Heart left ventricle (tissue), 16 donors: ENCODE data around the gene PARD3. TPM values are rescaled to one million over a fixed set of nuclear protein-coding genes. Genes with fewer than 3 reads are reported as not detected.

ENCODE experiments used
- ATAC-seq, 4 donors: fragments of 200-7000 bp; cut with Tn5 transposase; one replicate each; pipeline ENCODE4 v1.9.1; 2020 to 2022; ENCODE audit warnings: moderate library complexity in 4 of 4, mild to moderate bottlenecking in 3 of 4, moderate number of reproducible peaks in 1 of 4
- DNase-seq, 5 donors: peaks; one replicate each; pipeline ENCODE4 v3.0.0-alpha.2; 2020
- H3K27ac ChIP-seq, 12 donors: fragments of 200-600 bp; sonication (generic) in 4 of 12; one replicate each; pipeline versions ENCODE4 v1.5.0 to v1.8.0; 2016 to 2022; ENCODE audit warnings: mild to moderate bottlenecking in 2 of 12
- H3K27me3 ChIP-seq, 9 donors: fragments of 200-600 bp; sonication (generic) in 2 of 9; one replicate each; pipeline versions ENCODE4 v1.5.1 to v1.8.0; 2016 to 2022; ENCODE audit warnings: mild to moderate bottlenecking in 3 of 9
- H3K36me3 ChIP-seq, 9 donors: fragments of 200-600 bp; sonication (generic) in 2 of 9; one replicate each; pipeline versions ENCODE4 v1.5.0 to v1.8.0; 2018 to 2022; ENCODE audit warnings: mild to moderate bottlenecking in 2 of 9
- H3K4me1 ChIP-seq, 12 donors: fragments of 200-600 bp; sonication (generic) in 4 of 12; one replicate each; pipeline versions ENCODE4 v1.5.0 to v1.8.0; 2016 to 2022; ENCODE audit warnings: mild to moderate bottlenecking in 3 of 12
- H3K4me3 ChIP-seq, 12 donors: fragments of 200-600 bp; sonication (generic) in 4 of 12; one replicate each; pipeline versions ENCODE4 v1.5.0 to v1.8.0; 2017 to 2022; ENCODE audit warnings: mild to moderate bottlenecking in 9 of 12, moderate library complexity in 4 of 12
- H3K9me3 ChIP-seq, 12 donors: fragments of 200-600 bp; sonication (generic) in 4 of 12; one replicate each; pipeline versions ENCODE4 v1.5.0 to v1.8.0; 2016 to 2022; ENCODE audit warnings: mild to moderate bottlenecking in 1 of 12
- CTCF ChIP-seq, 12 donors: fragments of 200-600 bp; sonication (generic) in 4 of 12; IDR thresholded peaks; one replicate each; pipeline versions ENCODE4 v1.5.0 to v1.8.0; 2018 to 2022; ENCODE audit warnings: antibody characterized with exemption in 12 of 12, mild to moderate bottlenecking in 5 of 12
- POLR2A ChIP-seq, 2 donors: fragments of 450-650 bp; IDR thresholded peaks; one replicate each; pipeline ENCODE4 v1.6.1; 2017; ENCODE audit warnings: antibody characterized with exemption in 2 of 2, mild to moderate bottlenecking in 2 of 2, moderate library complexity in 2 of 2
- WGBS, 4 donors: extraction: QIAGEN DNeasy Blood & Tissue Kit in 2 of 4; methylation state at CpG; one replicate each; pipeline versions ENCODE4 v1.1.5 to v1.1.7; 2013 to 2018; 5-methylcytosine and 5-hydroxymethylcytosine counted together
- intact Hi-C, 10 donors: fragments of 100-400 bp; cut with DNase I; formaldehyde crosslinking; loops; one replicate each; pipeline versions ENCODE4 v1.11.1 to v1.14.2; 2022
- polyA plus RNA-seq, 2 donors: library from polyadenylated mRNA; stranded (reverse); fragments of 200-250 nt; gene quantifications; one replicate each; pipeline ENCODE4 v1.2.3, GENCODE V29; 2013
- total RNA-seq, 9 donors: library from RNA; depleted of rRNA in 2 of 9; stranded (reverse); fragments of >200 nt in 2 of 9; fragmentation: NEBNext Ultra II Directional in 3 of 9; extraction: Animal tissue kit (Norgen Biotek cat#: 25700) in 3 of 9; gene quantifications; one replicate each; pipeline versions ENCODE4 v1.1.0 to v1.2.4, GENCODE V29; 2016 to 2023
- donor health status: ischemic (EF 13 %, LVEDD 7.1; RV severe dilation, severe dysfunction).
- donor health status: healthy with polysubstance abuse.
- donor health status: DM: no; HTN: yes; CAD: no.
- donor health status: DM: no; HTN: no; CAD: no.
- donor health status: ischemic (EF 25% LVEDD 6.9; RV normal size, moderate dysfunction).
- donor health status: ischemic (EF 25% LVEDD 5.7; RV mildly dilated, moderate dysfunction).
- donor health status: healthy.
- donor health status: DM: yes; HTN: yes; CAD: no.
- donor health status: ischemic (EF 35%, LVEDD 5.7; RV mildly dilated, moderate dysfunction).
- donor health status: nonischemic (EF 11% LVEDD 7.7; RV severe dilation, severe dysfunction).
- donor health status: DM: yes; HTN: yes; CAD: no.
- donor health status: PGD.
- donor health status: ischemic (EF 29% LVEDD 5.4; RV normal size, mild dysfunction).
- donor health status: nonischemic (EF 23%, LVEDD 6.1; RV moderate dilation, normal function).

PARD3 gene
- total and polyA plus RNA-seq, 11 donors, result 24.8 to 69.7 (median 33.1) TPM

DNA sequence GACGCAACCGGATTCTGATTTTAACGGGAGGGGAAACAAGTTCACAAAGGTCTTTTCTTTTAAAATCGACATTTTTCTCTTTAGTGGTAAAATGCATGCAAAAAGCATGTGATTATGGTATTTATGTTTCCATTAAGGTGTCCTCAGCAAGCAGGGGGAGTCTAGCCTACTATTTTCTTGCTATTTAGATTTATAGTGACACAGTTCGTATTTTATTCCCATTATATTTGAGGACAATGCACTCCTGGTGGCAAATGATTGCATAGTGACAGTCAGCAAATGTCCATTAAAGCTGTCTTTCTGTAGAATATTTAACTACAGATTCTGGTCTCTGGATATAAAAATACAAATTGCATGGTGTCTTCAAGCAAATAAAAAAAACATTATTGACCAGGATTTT, 554.2 kb downstream of the PARD3 start:
- no peaks in the 10 kb centered on the region for H3K4me1 ChIP-seq
- no peak for TF ChIP-seq CTCF (IDR thresholded peaks at IDR 0.05)
- no peak for TF ChIP-seq POLR2A (IDR thresholded peaks at IDR 0.05)
- intact Hi-C loops, result no loop called here
- ATAC-seq (no peak), DNase-seq (no peak)
- H3K9me3 ChIP-seq, result peaks cover 0 to 7% (median 0%) of the 10 kb centered on the region in 12 donors
- no peak overlapping the region for H3K4me3 ChIP-seq
- no peaks in the 10 kb centered on the region for H3K27me3 ChIP-seq
- WGBS, 4 donors, result 92 to 95% (median 94%) methylated on average over 5 of the region's 5 CpGs
- no peaks in the 10 kb centered on the region for H3K36me3 ChIP-seq
- H3K27ac ChIP-seq, result no peak overlapping the region

- Histone ChIP-seq H3K4me1 (peaks cover 0 to 10% (median 0%) of the 10 kb centered on the region in 12 donors), H3K27ac (no peak overlapping the region), H3K36me3 (no peaks in the 10 kb centered on the region), H3K9me3 (peaks cover 0 to 7% (median 0%) of the 10 kb centered on the region in 12 donors), H3K27me3 (no peaks in the 10 kb centered on the region), H3K4me3 (no peak overlapping the region)
- DNase-seq (no peak), ATAC-seq (no peak)
- no peak for TF ChIP-seq POLR2A (IDR thresholded peaks at IDR 0.05)
- no peak for TF ChIP-seq CTCF (IDR thresholded peaks at IDR 0.05)
- WGBS, 4 donors, result 58 to 72% (median 69%) methylated on average over 4 of the region's 4 CpGs
- intact Hi-C loops, result no loop called here
These were observed 558.9 kb downstream of the PARD3 start for GRCh38 chr10:34256216-34256615.

DNA sequence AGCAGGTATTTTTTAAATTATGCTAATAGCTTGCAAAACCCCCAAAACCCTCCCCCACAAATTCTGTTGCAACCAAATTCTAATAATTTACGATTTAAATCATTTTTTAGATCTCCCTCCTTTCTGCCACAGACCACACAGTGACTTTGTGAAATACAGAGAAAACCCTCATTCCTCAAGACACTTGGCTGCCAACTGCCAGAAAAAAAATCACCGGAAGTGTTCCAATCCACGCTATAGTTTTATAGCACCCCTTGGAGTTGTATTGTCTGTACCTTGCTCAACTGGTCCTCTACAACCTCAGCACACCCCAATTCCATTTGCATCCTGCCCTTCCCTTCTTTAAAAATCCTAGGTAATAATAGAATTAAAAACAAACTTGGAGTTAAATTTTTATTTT, 560.1 kb downstream of the PARD3 start:
- WGBS, 4 donors, result 77 to 83% (median 79%) methylated on average over 3 of the region's 3 CpGs
- H3K27me3 ChIP-seq, result no peaks in the 10 kb centered on the region
- H3K9me3 ChIP-seq, result peaks cover 0 to 7% (median 0%) of the 10 kb centered on the region in 12 donors
- no peak overlapping the region for H3K27ac ChIP-seq
- H3K36me3 ChIP-seq, result no peaks in the 10 kb centered on the region
- no peak overlapping the region for H3K4me3 ChIP-seq
- DNase-seq, result no peak
- H3K4me1 ChIP-seq, result peaks cover 0 to 10% (median 0%) of the 10 kb centered on the region in 12 donors
- intact Hi-C loops, result no loop called here
- no peak for ATAC-seq
- no peak for TF ChIP-seq CTCF (IDR thresholded peaks at IDR 0.05)
- TF ChIP-seq POLR2A (IDR thresholded peaks at IDR 0.05), result no peak

GRCh38 chr10:34254596-34254995, 560.5 kb downstream of the PARD3 start:
- peaks cover 0 to 7% (median 0%) of the 10 kb centered on the region in 12 donors for H3K9me3 ChIP-seq
- DNase-seq (no peak), ATAC-seq (peak in 3 of 4 donors; percentile 37 to 67 (median 61))
- H3K4me1 ChIP-seq, result peaks cover 0 to 10% (median 0%) of the 10 kb centered on the region in 12 donors
- H3K36me3 ChIP-seq, result no peaks in the 10 kb centered on the region
- H3K4me3 ChIP-seq, result no peak overlapping the region
- no peaks in the 10 kb centered on the region for H3K27me3 ChIP-seq
- no peak overlapping the region for H3K27ac ChIP-seq
- intact Hi-C loops, result no loop called here
- no peak for TF ChIP-seq CTCF (IDR thresholded peaks at IDR 0.05)
- no peak for TF ChIP-seq POLR2A (IDR thresholded peaks at IDR 0.05)
